IMR-90 (cell line): ENCODE measurements around the gene ARHGDIA. TPM values are rescaled to one million over a fixed set of nuclear protein-coding genes. Genes with fewer than 3 reads are reported as not detected.

Source experiments
- ATAC-seq: fragments of 200-7000 bp; cut with Tn5 transposase; 2 replicates; pipeline ENCODE4 v1.9.1; 2020; ENCODE audit warnings: low read depth, mild to moderate bottlenecking, moderate library complexity
- BruUV-seq: library from RNA; stranded (reverse); fragments of 400-500 nt; replicated peaks from 2 replicates; lab custom pipeline; 2021; lab: Mats Ljungman, UMichigan
- CTCF ChIA-PET: fragments of 300-600 bp; formaldehyde crosslinking; extraction: SDS; loops from one replicate; lab custom pipeline; 2021; ENCODE audit warnings: antibody characterized with exemption; lab: Yijun Ruan, JAX
- POLR2A ChIA-PET: fragments of 300-600 bp; sonication (Branson Sonifier 250); formaldehyde crosslinking; loops from one replicate; lab custom pipeline; 2022; ENCODE audit warnings: antibody characterized with exemption; ENCODE audit not compliant: unreplicated experiment; lab: Charles Lee
- DNase-seq: peaks from one replicate; pipeline ENCODE4 v3.0.0; 2013
- H2AFZ ChIP-seq: replicated peaks from 2 replicates; pipeline ENCODE3; 2013; ENCODE audit warnings: low read length, mild to moderate bottlenecking; ENCODE audit not compliant: poor library complexity
- H2AK5ac ChIP-seq: 2 replicates; pipeline ENCODE4 v1.6.1; 2013; ENCODE audit warnings: low read depth, low read length, inconsistent platforms
- H2AK9ac ChIP-seq: replicated peaks from 2 replicates; pipeline ENCODE3; 2013; ENCODE audit warnings: mild to moderate bottlenecking, low read depth, low read length, moderate library complexity; ENCODE audit not compliant: poor library complexity
- H2BK120ac ChIP-seq: 2 replicates; pipeline ENCODE4 v1.6.1; 2013; ENCODE audit warnings: low read depth, low read length, inconsistent platforms
- H2BK15ac ChIP-seq: 3 replicates; pipeline ENCODE4 v1.6.1; 2013; ENCODE audit warnings: low read depth, low read length, inconsistent platforms
- H2BK20ac ChIP-seq: 2 replicates; pipeline ENCODE4 v1.6.1; 2013; ENCODE audit warnings: low read depth, mild to moderate bottlenecking, inconsistent platforms, low read length, moderate library complexity
- H2BK5ac ChIP-seq: 2 replicates; pipeline ENCODE4 v1.6.1; 2013; ENCODE audit warnings: mild to moderate bottlenecking, low read depth, low read length, inconsistent platforms; ENCODE audit not compliant: poor library complexity, severe bottlenecking
- H3K14ac ChIP-seq: replicated peaks from 2 replicates; pipeline ENCODE4 v1.6.1; 2013; ENCODE audit warnings: low read depth, low read length, inconsistent platforms
- H3K18ac ChIP-seq: 2 replicates; pipeline ENCODE4 v1.6.1; 2013; ENCODE audit warnings: low read depth, low read length, control low read depth
- H3K23ac ChIP-seq: 2 replicates; pipeline ENCODE4 v1.6.1; 2013; ENCODE audit warnings: low read depth, low read length, inconsistent platforms
- H3K27ac ChIP-seq: 2 replicates; pipeline ENCODE4 v1.5.1; 2013; ENCODE audit warnings: mild to moderate bottlenecking, control low read depth, low read length; ENCODE audit not compliant: insufficient read depth
- H3K27me3 ChIP-seq: 2 replicates; pipeline ENCODE4 v1.6.1; 2013; ENCODE audit warnings: low read length; ENCODE audit not compliant: control insufficient read depth, insufficient read depth
- H3K36me3 ChIP-seq: 2 replicates; pipeline ENCODE4 v1.6.1; 2013; ENCODE audit warnings: low read length, mixed read lengths; ENCODE audit not compliant: control insufficient read depth, insufficient read depth
- H3K4ac ChIP-seq: 2 replicates; pipeline ENCODE4 v1.6.1; 2013; ENCODE audit warnings: low read depth, low read length, inconsistent platforms
- H3K4me1 ChIP-seq: 2 replicates; pipeline ENCODE4 v1.6.1; 2013; ENCODE audit warnings: low read length, mixed read lengths; ENCODE audit not compliant: control insufficient read depth, insufficient read depth
- H3K4me2 ChIP-seq: 2 replicates; pipeline ENCODE4 v1.6.1; 2013; ENCODE audit warnings: low read depth, mild to moderate bottlenecking, control low read depth, low read length, moderate library complexity
- H3K4me3 ChIP-seq: 2 replicates; pipeline ENCODE4 v1.5.1; 2013; ENCODE audit warnings: low read depth, mild to moderate bottlenecking, control low read depth, low read length, moderate library complexity; ENCODE audit not compliant: insufficient read depth
- H3K56ac ChIP-seq: 2 replicates; pipeline ENCODE4 v1.6.1; 2013; ENCODE audit warnings: low read length, inconsistent platforms; ENCODE audit not compliant: insufficient read depth; ENCODE audit errors: extremely low read depth
- H3K79me1 ChIP-seq, 2 experiments: 2 replicates each; pipeline ENCODE4 v1.6.1; 2013; ENCODE audit warnings: low read length in 2 of 2, inconsistent platforms in 1 of 2, low read depth in 1 of 2
- H3K9ac ChIP-seq: 2 replicates; pipeline ENCODE4 v1.6.1; 2013; ENCODE audit warnings: low read depth, low read length, control low read depth
- H3K9me1 ChIP-seq: 2 replicates; pipeline ENCODE4 v1.6.1; 2013; ENCODE audit warnings: low read length, inconsistent platforms; ENCODE audit not compliant: insufficient read depth
- H3K9me3 ChIP-seq: 2 replicates; pipeline ENCODE4 v1.6.1; 2013; ENCODE audit warnings: low read length; ENCODE audit not compliant: control insufficient read depth, insufficient read depth
- H4K20me1 ChIP-seq: 2 replicates; pipeline ENCODE4 v1.6.1; 2013; ENCODE audit warnings: low read length, inconsistent platforms; ENCODE audit not compliant: insufficient read depth
- H4K5ac ChIP-seq: 2 replicates; pipeline ENCODE4 v1.6.1; 2013; ENCODE audit warnings: mild to moderate bottlenecking, low read depth, low read length, control low read depth
- H4K8ac ChIP-seq, 2 experiments: 2 replicates each; pipeline ENCODE4 v1.6.1; 2013; ENCODE audit warnings: low read depth in 2 of 2, low read length in 2 of 2, control low read depth in 1 of 2, inconsistent platforms in 1 of 2
- H4K91ac ChIP-seq: 2 replicates; pipeline ENCODE4 v1.6.1; 2013; ENCODE audit warnings: low read depth, low read length, inconsistent platforms; ENCODE audit not compliant: insufficient read depth
- BHLHE40 ChIP-seq: fragments of 150-350 bp; IDR thresholded peaks from 2 replicates; pipeline ENCODE4 v1.6.1; 2016; ENCODE audit warnings: mild to moderate bottlenecking, low read depth, low read length
- ELK1 ChIP-seq: fragments of 150-350 bp; IDR thresholded peaks from 2 replicates; pipeline ENCODE4 v1.6.1; 2016; ENCODE audit warnings: low read depth, mild to moderate bottlenecking, low read length, moderate library complexity, borderline replicate concordance
- FOS ChIP-seq: fragments of 150-350 bp; IDR thresholded peaks from 2 replicates; pipeline ENCODE4 v1.6.1; 2016; ENCODE audit warnings: low read depth, low read length
- MXI1 ChIP-seq: IDR thresholded peaks from 2 replicates; pipeline ENCODE4 v1.6.1; 2012; ENCODE audit warnings: low read depth, mild to moderate bottlenecking, low read length, moderate library complexity, borderline replicate concordance
- NFE2L2 ChIP-seq: fragments of 150-350 bp; IDR thresholded peaks from 2 replicates; pipeline ENCODE4 v1.6.1; 2016; ENCODE audit warnings: low read depth, mild to moderate bottlenecking, low read length
- RCOR1 ChIP-seq: IDR thresholded peaks from 2 replicates; pipeline ENCODE4 v1.6.1; 2012; ENCODE audit warnings: mild to moderate bottlenecking, low read length, improper control_type of control experiment; ENCODE audit not compliant: insufficient replicate concordance
- USF2 ChIP-seq: fragments of 150-350 bp; IDR thresholded peaks from 2 replicates; pipeline ENCODE4 v1.6.1; 2017; ENCODE audit warnings: mild to moderate bottlenecking, antibody characterized with exemption, low read length, low read depth
- WGBS, 2 experiments: methylation state at CpG; one replicate each; pipeline versions ENCODE4 v1.1.5 to v1.1.7; 2013; ENCODE audit warnings: missing lambda C conversion rate in 2 of 2; ENCODE audit not compliant: insufficient read length in 1 of 2; ENCODE audit errors: extremely low coverage in 2 of 2; 5-methylcytosine and 5-hydroxymethylcytosine counted together
- dilution Hi-C: fragments of 300-500 bp; cut with HindIII; formaldehyde crosslinking; loops from one replicate; pipeline ENCODE4 v1.14.3; 2018; ENCODE audit warnings: low sequenced_read_pairs; ENCODE audit not compliant: unreplicated experiment
- in situ Hi-C: fragments of 300-500 bp; cut with MboI; formaldehyde crosslinking; loops from 3 replicates; pipeline ENCODE4 v1.14.3; 2019; ENCODE audit warnings: low sequenced_read_pairs, inconsistent platforms, mixed read lengths
- intact Hi-C: fragments of 100-400 bp; cut with micrococcal nuclease; formaldehyde crosslinking; loops from 2 replicates; pipeline ENCODE4 v1.10.0; 2022
- polyA plus RNA-seq, 3 experiments: library from polyadenylated mRNA; depleted of rRNA; stranded (reverse); fragments of >200 nt; gene quantifications; 2 replicates each; pipeline ENCODE4 v1.2.3, GENCODE V29; 2012; ENCODE audit warnings: low replicate concordance in 1 of 3
- total RNA-seq: library from RNA; depleted of rRNA; stranded (reverse); fragments of >200 nt; gene quantifications from 2 replicates; pipeline ENCODE4 v1.2.3, GENCODE V29; 2012

Gene ARHGDIA
- total and polyA plus RNA-seq, 2 of the 4 experiments (the other 2 are of a cell fraction) = 62.7 to 362 TPM

- H2AFZ ChIP-seq = no peak overlapping the region
- whole genome bisulfite sequencing, 2 experiments = 72% methylated on average over 10 of the region's 19 CpGs; no CpG with 5 or more reads in 1 of the 2 experiments
Measured at GRCh38 chr17:81898029-81898866, 27.1 kb upstream of the ARHGDIA start.

More at GRCh38 chr17:81898029-81898866, 27.1 kb upstream of the ARHGDIA start:
- DNase-seq (peak; percentile 81), ATAC-seq (peak; percentile 30)
- Histone ChIP-seq H3K18ac (no peak overlapping the region), H3K23ac (0 out of 2 replicates have a peak overlapping the region, but pooled peaks have one; percentile 4), H3K27ac (no peak overlapping the region; the same call in 1 of the 2 replicates), H3K79me1 (peaks cover 14 to 54% of the 10 kb centered on the region in 2 experiments; a peak in 3 of 4 replicates), H4K91ac (no peak overlapping the region), H3K4me2 (no peak overlapping the region), H3K4ac (no peak overlapping the region), H4K20me1 (peaks cover 26% of the 10 kb centered on the region), H3K56ac (no peak overlapping the region), H4K5ac (no peak overlapping the region), H3K9me1 (peaks cover 13% of the 10 kb centered on the region; the same call in 1 of the 2 replicates), H2BK20ac (no peak overlapping the region), H2BK5ac (peak overlapping the region; percentile 23), H2AK9ac (no peak overlapping the region), H2AK5ac (no peak overlapping the region), H2BK120ac (no peak overlapping the region), H4K8ac (no peak overlapping the region), H3K9ac (no peak overlapping the region), H3K27me3 (no peaks in the 10 kb centered on the region), H3K4me1 (peaks cover 14% of the 10 kb centered on the region), H3K14ac (no peak overlapping the region), H3K4me3 (no peak overlapping the region), H3K36me3 (peaks cover 40% of the 10 kb centered on the region), H3K9me3 (no peaks in the 10 kb centered on the region), H2BK15ac (no peak overlapping the region)
- ChIA-PET POLR2A (interaction anchor here (0.6 to 0.7 kb wide), 2 partner anchors 17 to 222 kb away, joined by 3 to 9 read pairs; no protein-coding TSS in a partner anchor), CTCF (no interaction called here)
- TF ChIP-seq BHLHE40 (peak; percentile 44), USF2 (no peak), ELK1 (no peak), RCOR1 (no peak), FOS (peak; percentile 19; the same call in 1 of the 2 replicates), MXI1 (0 out of 2 replicates have a peak, but pooled peaks have one; percentile 31), NFE2L2 (no peak)
- in situ Hi-C loops = no loop called here
- intact Hi-C loops = no loop called here
- dilution Hi-C loops = no loop called here
- BruUV-seq = no TSS peak
